Astrocyte (in vitro differentiated cells and primary cell): Measurements from ENCODE around the gene MPZL1.

Experiments
- CTCF ChIP-seq: IDR thresholded peaks from 2 replicates; pipeline ENCODE4 v1.5.1; 2011; ENCODE audit warnings: low read depth, mild to moderate bottlenecking, inconsistent platforms, low read length, moderate library complexity; ENCODE audit not compliant: insufficient read depth
- EZH2 ChIP-seq: IDR thresholded peaks from 2 replicates; pipeline ENCODE4 v1.6.1; 2012; ENCODE audit warnings: mild to moderate bottlenecking, low read length, inconsistent platforms; ENCODE audit not compliant: insufficient read depth

GRCh38 chr1:167738158-167738557 lies 16.4 kb downstream of the MPZL1 start:
- TF ChIP-seq CTCF: no peak
- TF ChIP-seq EZH2: no peak
